H1 (cell line): ENCODE results near the gene ALPP. TPM values are rescaled to one million over a fixed set of nuclear protein-coding genes. Genes with fewer than 3 reads are reported as not detected.

Source experiments
- GABPA ChIP-seq: IDR thresholded peaks from 2 replicates; pipeline ENCODE4 v1.6.1; 2011; ENCODE audit warnings: mild to moderate bottlenecking, low read length, moderate library complexity, borderline replicate concordance; ENCODE audit not compliant: insufficient read depth
- HDAC6 ChIP-seq: IDR thresholded peaks from one replicate; pipeline ENCODE4 v1.7.1; 2012; ENCODE audit warnings: low read depth, mild to moderate bottlenecking, inconsistent platforms, low read length, moderate library complexity
- NANOG ChIP-seq: IDR thresholded peaks from 2 replicates; pipeline ENCODE4 v1.6.1; 2011; ENCODE audit warnings: low read length, low read depth, mild to moderate bottlenecking, inconsistent platforms; ENCODE audit not compliant: insufficient read depth, poor library complexity, severe bottlenecking
- PHF8 ChIP-seq: fragments of 200-600 bp; sonication (generic); conservative IDR thresholded peaks from 2 replicates; pipeline ENCODE4 v1.7.1; 2012; ENCODE audit warnings: low read depth, mild to moderate bottlenecking, inconsistent platforms, low read length, moderate library complexity
- TCF12 ChIP-seq: IDR thresholded peaks from 2 replicates; pipeline ENCODE4 v1.6.1; 2011; ENCODE audit warnings: low read depth, mild to moderate bottlenecking, low read length
- polyA plus RNA-seq, 7 experiments: library from polyadenylated mRNA; depleted of rRNA in 3 of 7; stranded (reverse) in 5 of 7; unstranded in 2 of 7; fragments of >200 nt in 5 of 7; fragments of 200-250 nt in 2 of 7; gene quantifications; 1 replicate in 5 of 7; 2 replicates in 1 of 7; 4 replicates in 1 of 7; pipeline versions ENCODE4 v1.2.1 to v1.2.3, GENCODE V29; 2011 to 2013; ENCODE audit warnings: missing spikeins in 2 of 7, mixed read lengths in 2 of 7
- total RNA-seq: library from RNA; stranded (reverse); fragmentation: NEBNext Ultra II Directional; extraction: Animal tissue kit (Norgen Biotek cat#: 25700); gene quantifications from 2 replicates; pipeline ENCODE4 v1.2.1, GENCODE V29; 2021

The ALPP gene
- total and polyA plus RNA-seq, 2 of the 8 experiments (the other 6 are each of a cell fraction or from before 2014, with no cell fraction given), result 0.15 TPM

DNA sequence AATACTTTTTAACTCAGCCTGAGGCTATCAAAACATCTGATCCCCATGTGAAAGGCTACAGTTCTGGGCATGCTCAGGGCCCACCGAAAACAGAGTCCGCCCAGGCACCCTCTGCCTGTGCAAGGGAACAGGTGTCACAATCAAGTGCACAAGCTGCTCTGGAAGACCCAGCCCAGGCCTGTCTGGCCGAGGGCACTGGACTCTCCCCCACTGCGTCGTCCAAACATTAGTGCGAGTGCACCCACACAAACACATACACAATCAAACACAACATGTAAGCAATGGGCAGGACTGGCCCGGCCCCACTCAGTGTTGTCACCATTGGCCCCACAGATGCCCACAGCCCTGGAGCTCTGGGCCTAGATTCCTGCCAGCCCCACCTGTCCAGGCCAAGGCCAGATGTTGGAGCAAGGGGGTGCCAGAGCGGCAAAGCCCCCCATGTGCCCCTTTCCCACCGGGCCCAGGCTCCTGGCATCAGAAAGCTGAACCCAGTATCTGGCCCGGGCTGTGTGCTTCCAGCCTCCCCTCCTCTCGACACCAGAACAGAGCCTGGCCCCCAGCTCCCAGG lies 27.5 kb downstream of the ALPP start (continued):
- no peak for TF ChIP-seq PHF8
- TF ChIP-seq HDAC6, result no peak
- no peak for TF ChIP-seq GABPA
- no peak for TF ChIP-seq TCF12
- TF ChIP-seq NANOG, result no peak
